GM10847 (cell line): Measurements from ENCODE around the gene NUDT6.

Source experiments
- POLR2A ChIP-seq: IDR thresholded peaks from 2 replicates; pipeline ENCODE4 v1.6.1; 2011; ENCODE audit not compliant: insufficient read length; ENCODE audit errors: extremely low read depth

NUDT6 gene

DNA sequence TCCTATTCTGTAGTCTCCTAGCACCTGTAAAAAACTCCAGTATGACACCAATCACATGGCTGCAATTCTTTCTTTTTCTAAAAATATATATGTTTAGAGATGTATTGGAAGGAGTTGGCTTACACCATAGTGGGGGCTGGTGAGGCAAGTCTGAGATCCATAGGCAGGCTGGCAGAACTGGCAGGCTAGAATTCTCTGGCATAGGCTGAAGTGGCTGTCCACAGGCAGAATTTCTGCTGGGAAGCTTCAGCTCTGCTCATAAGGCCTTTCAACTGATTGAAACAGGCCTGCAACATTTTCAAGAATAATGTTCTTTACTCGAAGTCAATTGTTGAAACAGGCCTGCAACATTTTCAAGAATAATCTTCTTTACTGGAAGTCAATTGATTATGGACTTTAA, 58.8 kb downstream of the NUDT6 start:
- no peak for TF ChIP-seq POLR2A

DNA sequence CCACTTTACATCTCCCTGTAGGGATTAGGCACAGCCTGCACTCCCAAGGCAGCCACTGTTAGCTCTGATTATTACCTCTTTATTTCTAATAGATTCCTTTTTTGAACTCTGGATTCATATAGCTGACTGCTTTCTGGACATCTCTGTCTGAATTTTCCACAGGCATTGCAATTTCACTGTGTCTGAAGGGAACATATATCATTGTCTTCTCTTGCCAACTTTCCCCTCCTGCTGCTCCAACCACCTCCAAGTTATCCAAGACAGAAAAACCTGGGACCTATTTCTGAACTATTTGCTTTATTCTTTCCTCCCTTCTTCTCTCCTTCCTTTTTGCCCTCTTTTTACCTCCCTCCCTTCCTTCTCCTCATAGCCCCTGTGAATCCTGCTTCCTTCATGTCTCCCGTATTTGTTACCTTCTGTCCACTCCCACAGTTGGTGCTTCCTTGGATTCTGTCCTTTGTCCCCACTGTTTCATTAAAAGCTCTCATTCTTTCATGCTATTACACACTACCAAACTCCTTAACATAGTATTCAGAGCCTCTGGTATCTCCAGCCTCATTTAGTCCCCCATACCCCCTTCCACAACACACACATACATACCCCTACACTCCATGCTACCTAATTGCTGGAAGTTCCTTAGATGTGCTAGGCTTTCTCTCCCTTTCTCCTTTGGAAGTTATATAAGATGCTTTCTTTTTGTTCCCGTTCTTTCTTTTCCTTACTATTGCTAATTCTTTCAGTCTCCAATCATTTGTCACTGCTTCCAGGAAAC, 61.0 kb downstream of the NUDT6 start:
- TF ChIP-seq POLR2A, result no peak

DNA sequence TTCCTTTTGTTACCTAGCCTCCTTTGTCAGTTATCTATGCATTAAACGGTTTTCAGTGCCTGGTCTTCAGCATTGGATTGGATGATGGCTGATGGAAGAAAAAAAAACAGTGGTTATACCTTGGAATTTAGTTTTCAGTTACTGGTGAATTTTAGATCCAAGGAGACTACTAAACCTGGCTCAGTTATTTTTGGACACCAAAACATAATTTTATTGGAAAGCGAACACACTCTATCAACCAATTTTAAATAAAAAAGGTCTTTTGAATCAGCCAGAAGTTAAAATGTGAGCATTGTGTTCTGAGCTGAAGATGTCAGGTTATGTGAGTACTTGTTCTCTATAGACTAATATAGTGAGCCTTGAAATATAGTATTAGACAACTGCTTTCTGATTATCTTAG, 63.7 kb downstream of the NUDT6 start:
- TF ChIP-seq POLR2A, result no peak

DNA sequence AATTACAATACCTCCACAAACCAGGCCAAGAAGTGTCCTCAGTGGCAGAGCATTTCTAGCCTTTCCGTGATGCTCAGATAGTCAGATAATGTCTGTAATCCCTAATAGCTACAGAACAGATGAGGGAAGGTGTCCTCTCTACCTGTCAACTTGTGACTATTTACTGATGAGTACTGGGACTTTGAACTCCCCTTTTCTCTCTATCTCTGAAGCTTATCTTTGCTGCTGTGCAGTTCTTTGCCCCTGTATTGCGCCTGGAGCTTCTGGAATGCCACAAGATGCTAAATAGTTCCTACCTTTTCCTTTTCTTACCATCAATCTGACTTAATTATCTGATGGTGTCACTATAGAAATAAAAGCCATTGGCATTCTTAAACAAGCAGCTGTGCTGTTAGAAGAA, 65.2 kb downstream of the NUDT6 start:
- no peak for TF ChIP-seq POLR2A

DNA sequence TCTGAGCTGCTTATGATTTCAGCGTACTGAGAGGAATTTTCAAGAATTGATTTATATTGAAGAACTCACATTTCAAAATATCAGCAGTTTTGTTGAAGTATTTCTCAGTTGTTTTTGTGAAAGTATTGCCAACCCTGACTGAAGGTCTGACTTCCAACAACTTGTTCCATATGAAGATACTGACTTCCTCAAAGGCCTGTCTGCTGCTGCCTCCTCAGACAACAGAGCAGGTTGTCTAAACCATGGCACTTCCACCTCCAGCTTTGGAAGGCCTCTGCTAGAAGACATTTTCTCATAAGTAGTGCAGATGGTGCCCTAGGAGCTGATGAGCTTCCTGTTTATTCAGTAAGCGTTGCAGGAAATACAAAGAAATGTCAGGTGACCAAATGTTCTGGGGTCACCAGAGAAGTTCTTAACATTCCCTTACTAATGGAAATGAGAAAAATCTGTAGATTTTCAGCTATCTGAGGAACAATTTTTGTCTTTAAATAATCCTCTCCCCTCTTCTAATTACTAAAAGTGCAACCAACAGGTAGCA, 67.0 kb downstream of the NUDT6 start:
- TF ChIP-seq POLR2A, result no peak

DNA sequence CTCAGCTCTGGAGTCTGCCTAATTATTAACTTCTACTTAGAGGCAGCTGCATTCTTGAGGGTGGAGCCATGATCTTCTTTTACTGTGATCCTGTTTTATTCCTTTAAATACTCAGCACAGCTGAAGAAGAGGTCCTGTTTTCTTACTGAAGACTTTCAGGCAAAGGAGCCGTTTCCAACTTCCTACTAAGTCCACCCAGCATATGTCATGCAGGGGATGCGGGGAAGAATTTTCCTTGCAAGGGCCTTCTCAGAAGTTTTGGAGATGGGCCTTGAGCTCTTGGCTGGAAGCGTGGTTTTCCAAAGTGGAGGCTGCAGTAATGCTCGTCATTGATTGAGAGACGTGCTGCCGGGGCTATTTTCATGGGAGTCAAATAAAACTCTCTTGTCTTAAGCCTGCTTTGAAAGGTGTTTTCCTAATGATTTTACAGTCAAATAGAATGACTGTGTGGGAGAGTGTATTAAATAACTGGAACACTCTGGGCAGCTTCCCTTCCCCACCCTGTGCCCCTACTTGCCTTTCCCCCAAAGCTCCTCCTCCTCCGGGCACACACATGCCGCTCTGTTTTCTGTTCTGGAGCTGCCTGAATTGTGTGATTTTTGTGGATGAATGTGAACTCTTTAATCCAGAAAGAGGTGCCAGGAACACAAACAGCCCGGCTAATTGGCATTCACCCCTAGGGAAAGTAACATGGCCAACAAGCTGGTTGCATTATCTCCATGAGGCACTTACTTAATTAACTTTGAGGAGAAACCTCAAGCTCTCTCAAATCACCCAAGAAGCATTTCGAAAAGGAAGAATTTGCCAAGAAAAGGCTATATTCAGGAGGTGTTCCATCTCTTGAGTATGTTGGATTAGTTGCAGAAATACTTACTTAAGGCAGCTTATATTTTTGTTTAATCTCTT, 67.7 kb downstream of the NUDT6 start:
- no peak for TF ChIP-seq POLR2A

DNA sequence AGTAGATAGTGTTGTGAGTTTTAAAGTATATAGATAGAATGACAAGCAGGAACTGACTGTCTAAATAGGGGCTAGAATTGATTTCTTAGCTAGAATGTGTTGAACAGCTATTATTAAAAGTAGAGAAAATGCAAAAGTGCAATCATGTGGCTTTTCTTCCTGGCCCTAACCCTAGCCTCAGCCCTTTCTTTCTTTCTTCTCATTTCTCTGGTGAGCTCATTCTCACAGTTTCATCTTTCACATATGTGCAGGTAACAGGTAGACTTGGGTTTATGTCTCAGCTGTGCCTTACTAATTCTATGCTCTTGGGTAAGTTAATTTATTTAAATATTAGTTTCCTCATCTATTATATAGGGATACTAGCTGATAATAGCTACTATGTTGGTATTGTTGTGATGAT, 70.8 kb downstream of the NUDT6 start:
- no peak for TF ChIP-seq POLR2A

DNA sequence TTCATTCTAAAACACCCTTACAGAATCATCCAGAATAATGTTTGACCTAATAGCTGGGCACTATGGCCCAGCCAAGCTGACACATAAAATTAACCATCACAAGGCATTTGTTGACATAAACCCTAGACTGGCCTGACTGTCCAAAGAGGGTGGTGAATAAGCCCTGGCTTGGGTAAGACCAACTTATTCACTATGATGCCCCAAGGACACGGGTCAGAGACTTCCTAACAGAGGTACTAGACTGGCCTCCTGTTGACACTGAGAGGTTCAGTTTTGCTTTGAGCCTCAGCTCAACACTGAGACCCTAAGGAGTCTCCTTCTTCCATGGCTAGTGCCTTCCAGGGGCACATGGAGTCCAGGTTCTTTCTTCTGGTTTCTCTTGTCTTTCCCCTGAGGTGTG, 74.5 kb downstream of the NUDT6 start:
- TF ChIP-seq POLR2A, result no peak

DNA sequence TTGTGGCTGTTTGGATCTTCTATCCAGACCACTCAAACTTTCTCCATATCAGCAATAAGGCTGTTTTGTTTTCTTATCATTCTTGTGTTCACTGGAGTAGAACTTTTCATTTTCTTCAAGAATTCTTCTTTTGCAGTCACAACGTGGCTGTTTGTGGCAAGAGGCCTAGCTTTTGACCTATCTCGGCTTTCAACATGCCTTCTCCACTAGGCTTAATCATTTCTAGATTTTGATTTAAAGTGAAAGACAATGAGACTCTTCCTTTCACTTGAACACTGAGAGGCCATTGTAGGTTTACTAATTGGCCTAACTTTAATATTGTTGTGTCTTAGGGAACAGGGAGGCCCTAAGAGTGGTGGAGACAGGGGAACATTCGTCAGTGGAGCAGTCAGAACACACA, 76.6 kb downstream of the NUDT6 start:
- no peak for TF ChIP-seq POLR2A

DNA sequence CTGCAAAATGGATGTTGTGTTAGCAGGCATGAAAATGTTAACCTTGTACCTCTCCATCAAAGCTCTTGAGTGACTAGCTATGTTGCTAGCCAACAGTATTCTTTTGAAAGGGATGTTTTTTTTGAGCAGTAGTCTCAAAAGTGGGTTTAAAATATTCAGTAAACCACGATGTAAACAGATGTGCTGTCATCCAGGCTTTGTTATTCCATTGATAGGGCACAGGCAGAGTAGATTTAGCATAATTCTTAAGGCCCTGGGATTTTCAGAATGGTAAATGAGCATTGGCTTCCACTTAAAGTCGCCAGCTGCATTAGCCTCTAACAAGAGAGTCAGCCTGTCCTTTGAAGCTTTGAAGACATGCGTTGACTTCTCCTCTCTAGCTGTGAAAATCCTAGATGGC, 77.3 kb downstream of the NUDT6 start:
- no peak for TF ChIP-seq POLR2A

DNA sequence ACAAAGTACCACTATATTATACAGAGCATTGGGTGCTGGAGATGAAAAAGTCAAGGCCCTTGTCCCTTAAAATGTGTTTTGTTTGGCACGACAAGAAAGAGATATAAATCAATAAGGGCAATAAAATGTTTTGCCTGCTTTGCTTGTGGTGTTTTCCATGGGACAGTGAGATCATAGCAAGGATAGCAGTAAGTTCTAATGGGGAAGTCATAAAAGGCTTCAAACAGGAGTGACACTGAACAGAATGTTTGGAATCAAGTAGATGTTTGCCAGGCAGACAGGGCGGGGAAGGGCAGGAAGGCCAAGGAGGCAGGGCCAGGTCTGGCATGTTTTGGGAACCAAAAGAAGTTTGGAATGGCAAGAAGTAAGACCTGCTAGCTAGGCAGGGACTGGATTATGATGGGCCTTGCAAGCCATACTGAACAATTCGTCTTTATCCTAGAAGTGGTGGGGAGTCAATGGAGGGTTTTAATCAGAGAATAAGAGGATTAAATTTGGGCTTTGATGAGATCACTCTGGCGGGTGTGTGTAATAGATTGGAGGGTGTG, 79.3 kb downstream of the NUDT6 start:
- TF ChIP-seq POLR2A, result no peak
